PFSK-1 (cell line): ENCODE measurements around the gene PPCDC.

ENCODE experiments used
- POLR2AphosphoS5 ChIP-seq: IDR thresholded peaks from 2 replicates; pipeline ENCODE4 v1.6.1; 2012; ENCODE audit warnings: low read depth, mild to moderate bottlenecking, control low read depth, low read length, moderate library complexity
- REST ChIP-seq, 2 experiments: IDR thresholded peaks; 2 replicates each; pipeline versions ENCODE4 v1.6.1 to v1.8.0; 2011 to 2012; ENCODE audit warnings: low read depth in 2 of 2, low read length in 2 of 2, control low read depth in 1 of 2, inconsistent platforms in 1 of 2, mild to moderate bottlenecking in 1 of 2, moderate library complexity in 1 of 2; ENCODE audit not compliant: insufficient read depth in 1 of 2

GRCh38 chr15:75019916-75020315 lies 3.5 kb upstream of the PPCDC start:
- no peak for TF ChIP-seq POLR2AphosphoS5
- no peak for TF ChIP-seq REST (IDR thresholded peaks at IDR 0.05; ENCODE audit: insufficient read depth in 1 of 2, low read depth in 2 of 2, low read length in 2 of 2)
